Uterus (tissue), 2 donors: ENCODE data around the gene NPFF.

Experiments
- CTCF ChIP-seq, 4 experiments: fragments of 200-600 bp in 2 of 4; fragments of 450-650 bp in 2 of 4; sonication (generic) in 2 of 4; IDR thresholded peaks; one replicate each; pipeline ENCODE4 v1.5.1; 2016 to 2019; ENCODE audit warnings: antibody characterized with exemption in 4 of 4, mild to moderate bottlenecking in 2 of 4, moderate library complexity in 1 of 4
- POLR2A ChIP-seq, 2 donors: fragments of 450-650 bp; IDR thresholded peaks; one replicate each; pipeline ENCODE4 v1.6.1; 2016; ENCODE audit warnings: antibody characterized with exemption in 2 of 2, mild to moderate bottlenecking in 1 of 2, moderate library complexity in 1 of 2

- TF ChIP-seq CTCF (IDR thresholded peaks at IDR 0.05) (peak in 3 of 4 experiments; percentile 4 to 19 (median 18)), POLR2A (IDR thresholded peaks at IDR 0.05) (peak; percentile 20 to 74)
Measured at GRCh38 chr12:53500776-53501614, 6.3 kb downstream of the NPFF start, which contains the start of gene TARBP2.
